NCI-H1092 (cell line): ENCODE measurements around the gene RNU5B-1.
"Not testable (repeated sequence)": the region's sequence is repeated elsewhere in the genome, so short reads cannot be mapped to it uniquely, and the experiment has no call there.

Source experiments
- DNase-seq: peaks from one replicate; lab custom pipeline; 2025; lab: John Stamatoyannopoulos, UW

Gene RNU5B-1

DNA sequence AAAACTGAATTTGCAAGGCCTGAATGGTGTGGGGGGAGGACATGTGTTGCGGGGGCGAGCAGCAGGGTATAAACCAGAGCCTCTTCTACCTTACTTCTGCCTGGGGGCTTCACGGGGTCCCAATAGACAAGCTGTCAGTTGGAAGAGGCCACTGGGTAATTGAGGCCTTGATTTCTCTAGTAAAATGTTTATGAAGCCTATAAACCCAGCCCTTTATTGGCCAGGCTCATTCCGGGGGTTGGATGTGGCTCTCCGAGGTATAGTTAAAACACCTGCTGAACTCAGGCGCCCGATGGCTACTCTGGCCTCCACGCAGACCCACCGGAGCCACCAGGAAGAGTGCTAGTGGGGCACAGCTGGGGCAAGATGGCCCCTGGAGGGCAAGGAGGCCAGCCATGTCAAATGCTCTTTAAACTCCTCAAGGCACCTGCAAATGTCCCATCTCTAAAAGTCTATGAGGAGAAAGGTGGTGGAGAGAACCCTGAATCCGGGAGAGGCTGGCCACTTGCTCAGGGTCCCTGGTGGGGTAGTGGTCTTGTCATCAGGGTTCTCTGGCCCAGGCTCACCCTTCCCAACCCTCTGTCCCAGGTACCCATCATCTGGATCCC is 39.0 kb downstream of the RNU5B-1 start:
- DNase-seq: no peak

DNA sequence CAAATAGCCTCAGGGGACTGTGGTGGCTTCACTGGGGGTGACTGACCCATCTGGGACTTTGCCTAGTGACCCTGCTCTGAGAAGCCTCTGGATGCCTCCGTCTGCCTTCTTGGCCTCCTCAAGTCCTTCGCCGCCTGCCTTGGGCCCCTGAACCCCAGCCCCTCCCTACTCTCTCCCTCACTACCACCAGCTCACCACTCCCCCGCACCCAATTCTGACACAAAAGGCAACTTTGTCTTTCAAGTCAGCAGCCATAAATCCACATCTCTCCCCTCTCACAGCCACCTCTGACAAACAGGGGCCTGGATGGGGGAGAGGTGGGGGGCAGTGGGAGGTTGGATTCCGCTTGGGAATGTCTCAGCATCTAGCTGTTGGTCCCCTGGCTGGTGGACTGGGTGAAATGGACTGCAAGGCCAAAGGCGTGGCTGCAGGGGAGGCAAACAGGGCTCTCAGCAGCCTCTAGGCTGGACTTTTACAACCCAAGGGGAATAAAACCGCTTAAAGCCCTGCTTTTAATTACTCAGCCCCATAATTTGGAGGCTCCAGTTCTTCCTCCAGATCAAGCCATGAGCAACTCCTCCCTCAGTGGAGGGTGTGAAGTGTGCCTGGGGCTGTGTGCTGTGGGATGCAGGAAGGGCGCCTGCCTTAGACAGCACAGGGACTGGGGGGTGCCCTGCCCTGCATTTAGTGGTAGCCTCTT is 39.9 kb downstream of the RNU5B-1 start:
- DNase-seq: no peak

DNA sequence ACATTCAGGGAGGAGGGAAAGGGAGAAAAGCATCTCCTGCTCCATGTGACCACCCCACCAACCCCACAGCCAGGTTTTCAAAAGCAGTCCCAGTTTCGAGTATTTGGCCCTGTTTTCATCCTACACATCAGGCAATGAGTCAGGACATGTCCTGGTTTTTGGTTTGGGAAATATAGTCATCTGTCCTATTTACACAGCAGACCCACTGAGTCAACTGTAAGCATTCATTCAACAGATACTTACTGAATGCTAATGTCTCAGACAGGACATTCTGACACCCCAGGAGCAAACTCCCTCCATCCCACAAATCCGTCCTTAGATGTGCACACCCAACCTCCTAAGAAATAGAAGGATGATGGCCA is 40.4 kb downstream of the RNU5B-1 start:
- DNase-seq: no peak

DNA sequence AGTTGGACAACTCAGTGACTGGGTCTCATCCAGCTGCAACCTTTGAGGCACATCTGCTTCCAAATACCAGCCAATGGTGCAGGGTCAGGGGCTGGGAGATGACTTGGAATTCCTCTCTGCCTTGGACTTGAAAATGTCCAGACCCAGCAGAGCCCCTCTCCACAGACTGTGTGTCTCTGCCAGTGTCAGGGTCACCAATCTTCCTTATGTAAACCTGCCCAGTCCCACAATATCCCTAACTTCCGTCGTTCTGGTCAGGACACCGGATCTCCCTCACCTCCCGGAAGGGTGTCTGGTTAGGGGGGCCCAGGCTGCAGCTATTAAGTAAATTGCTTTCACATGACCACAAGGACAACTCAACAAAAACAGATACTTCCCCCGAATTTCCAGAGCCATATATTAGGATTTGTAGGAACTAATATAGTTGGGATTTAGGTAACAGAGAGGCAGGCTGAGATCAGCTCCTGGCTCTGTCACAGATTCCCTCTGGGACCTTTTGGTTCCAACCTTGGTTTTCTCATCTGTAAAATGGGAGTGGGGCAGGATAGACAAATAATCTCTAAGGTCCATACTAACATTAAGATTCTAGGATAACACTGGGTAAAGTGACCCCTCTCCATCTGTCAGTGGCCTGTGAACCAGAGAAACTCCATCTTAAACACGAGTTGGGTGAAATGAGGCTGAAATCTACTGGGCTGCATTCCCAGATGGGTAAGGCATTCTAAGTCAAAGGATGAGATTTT is 42.5 kb downstream of the RNU5B-1 start:
- DNase-seq: no peak

DNA sequence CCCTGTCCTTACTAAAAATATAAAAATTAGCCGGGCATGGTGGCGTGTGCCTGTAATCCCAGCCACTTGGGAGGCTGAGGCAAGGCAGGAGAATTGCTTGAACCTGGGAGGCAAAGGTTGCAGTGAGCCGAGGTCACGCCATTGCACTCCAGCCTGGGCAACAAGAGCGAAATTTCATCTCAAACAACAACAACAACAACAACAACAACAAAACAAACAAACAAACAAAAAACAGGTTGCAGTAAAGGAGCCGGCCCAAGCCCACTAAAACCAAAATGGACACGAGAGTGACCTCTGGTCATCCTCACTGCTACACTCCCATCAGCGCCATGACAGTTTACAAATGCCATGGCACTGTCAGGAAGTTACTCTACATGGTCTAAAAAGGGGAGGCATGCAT is 43.3 kb downstream of the RNU5B-1 start:
- not testable (repeated sequence) for DNase-seq

DNA sequence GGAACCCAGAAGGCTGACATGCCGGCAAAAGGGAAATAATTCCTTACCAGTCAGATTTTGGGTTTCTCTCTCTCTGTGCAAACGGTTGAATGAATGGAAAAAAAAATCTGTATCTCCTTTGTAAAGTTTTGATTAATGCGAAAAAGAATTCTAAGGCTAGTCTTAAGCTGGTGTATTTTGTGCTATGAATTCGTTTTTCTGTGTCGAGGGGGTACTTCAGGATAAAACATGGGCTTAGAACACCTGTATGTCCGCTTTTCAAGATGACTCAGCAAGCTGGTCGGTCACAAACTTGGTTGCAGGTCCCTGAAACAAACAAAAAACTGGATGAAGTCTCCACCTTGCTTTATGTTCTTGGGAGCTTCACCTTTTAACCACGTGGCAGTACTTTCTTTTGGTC is 44.9 kb downstream of the RNU5B-1 start:
- no peak for DNase-seq

DNA sequence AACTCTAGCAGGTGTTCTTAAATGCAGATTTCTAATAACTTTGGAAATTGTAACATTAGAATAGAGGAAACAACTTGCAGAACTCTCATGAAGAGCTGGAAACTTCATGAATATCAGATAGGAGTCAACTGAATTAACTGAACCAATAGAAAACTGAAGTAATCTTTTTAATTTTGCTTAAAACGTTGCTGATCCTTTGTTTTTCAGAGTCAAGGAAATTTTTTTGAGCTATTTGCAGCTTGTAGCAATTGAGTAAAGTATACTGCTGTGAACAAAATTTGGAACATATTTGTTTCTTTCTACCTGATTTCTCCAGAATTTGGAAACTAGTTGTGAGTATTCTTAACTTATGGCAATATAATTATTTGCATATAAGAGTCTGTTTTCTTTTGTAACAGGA is 47.5 kb downstream of the RNU5B-1 start:
- not testable (repeated sequence) for DNase-seq
